GM19452 (cell line): Measurements from ENCODE around the gene VPS35L.

Experiments used
- ATAC-seq: cut with Tn5 transposase; IDR thresholded peaks from one replicate; pipeline ENCODE4 v1.9.1; 2021; ENCODE audit not compliant: unreplicated experiment

The VPS35L gene

DNA sequence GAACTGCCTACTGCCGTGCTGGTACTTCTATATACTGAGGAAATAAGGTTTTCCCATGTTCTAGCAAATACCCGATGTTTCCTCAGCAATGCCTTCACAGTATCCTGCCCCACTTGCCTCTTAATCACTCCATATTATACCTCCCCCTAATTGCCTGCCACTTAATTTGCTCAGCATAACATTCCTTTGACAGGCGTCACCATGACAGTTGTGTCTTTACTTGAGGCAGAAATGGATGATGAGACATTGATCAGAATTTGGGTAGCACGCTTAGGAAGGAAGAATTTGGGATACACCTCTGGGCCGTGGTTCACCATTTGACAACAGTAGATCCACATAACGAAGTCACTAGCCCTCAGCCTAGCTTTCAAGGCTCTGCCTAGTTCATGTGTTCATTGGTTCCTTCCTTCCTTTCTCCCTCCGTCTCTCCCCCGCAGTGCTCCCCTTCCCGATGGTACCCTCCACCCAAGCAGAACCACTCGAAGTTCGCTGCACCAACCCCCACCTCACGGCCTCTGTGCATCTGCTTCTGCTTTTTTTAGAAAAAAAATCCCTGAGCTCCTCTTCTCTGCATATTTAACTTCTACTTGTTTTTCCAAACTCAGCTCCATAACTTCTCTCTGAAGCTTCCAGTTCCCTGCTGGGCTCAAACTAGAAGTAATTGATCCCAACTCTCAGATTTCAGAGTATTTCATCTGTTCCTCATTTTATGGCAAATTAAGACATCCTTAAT, 182.0 kb downstream of the VPS35L start:
- no peak for ATAC-seq

DNA sequence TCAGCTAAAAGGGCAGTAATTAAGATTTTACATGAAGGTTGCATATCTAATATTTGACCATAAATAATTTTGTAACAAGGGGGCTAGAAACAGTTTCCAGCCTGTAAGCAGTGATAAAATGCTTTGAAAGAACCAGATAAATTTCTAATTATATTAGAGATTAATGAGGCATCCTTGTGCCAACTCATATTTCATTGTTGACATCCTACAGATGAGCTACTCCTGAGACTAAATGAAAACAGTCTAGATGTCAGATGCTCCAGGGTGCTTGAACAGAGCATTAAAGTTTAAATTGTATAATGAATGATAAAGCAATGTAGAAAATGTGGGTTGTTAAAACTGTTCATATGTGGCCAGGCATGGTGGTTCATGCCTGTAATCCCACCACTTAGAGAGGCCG, 185.9 kb downstream of the VPS35L start:
- ATAC-seq = no peak

DNA sequence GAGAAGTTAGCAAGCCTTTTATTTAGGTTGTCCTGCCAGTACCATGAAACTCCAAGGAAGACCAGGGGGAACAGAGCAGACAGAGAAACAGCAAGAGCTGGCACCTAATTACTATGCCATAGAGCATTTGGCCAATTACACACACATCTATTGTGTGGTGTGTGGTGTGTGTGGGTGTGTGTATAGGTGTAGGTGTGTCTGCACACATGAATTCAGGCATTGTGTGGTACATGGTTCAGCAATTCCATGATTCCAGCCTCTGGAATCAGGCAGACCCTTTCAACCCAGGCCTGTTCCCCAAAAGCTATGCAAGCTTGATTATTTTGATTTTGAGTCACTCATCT, 188.3 kb downstream of the VPS35L start:
- no peak for ATAC-seq

DNA sequence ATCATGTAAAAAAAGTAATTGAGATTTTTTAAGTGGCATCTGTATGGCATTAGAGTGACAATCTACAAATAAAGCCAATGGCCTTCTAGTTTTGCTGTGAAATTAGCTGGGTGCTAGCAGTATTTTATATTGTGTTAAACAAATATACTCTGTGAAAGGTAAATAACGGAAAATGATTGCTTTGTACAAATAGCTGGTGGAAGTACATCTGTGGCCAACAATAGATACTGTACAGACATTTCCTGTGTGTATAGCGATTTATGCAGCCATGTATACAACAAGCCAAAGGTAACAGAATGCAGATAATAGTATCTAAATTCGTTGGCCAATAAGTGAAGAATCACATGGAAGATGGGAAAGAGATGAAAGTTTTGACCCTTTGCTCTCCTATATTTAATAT, 189.2 kb downstream of the VPS35L start:
- ATAC-seq = no peak

DNA sequence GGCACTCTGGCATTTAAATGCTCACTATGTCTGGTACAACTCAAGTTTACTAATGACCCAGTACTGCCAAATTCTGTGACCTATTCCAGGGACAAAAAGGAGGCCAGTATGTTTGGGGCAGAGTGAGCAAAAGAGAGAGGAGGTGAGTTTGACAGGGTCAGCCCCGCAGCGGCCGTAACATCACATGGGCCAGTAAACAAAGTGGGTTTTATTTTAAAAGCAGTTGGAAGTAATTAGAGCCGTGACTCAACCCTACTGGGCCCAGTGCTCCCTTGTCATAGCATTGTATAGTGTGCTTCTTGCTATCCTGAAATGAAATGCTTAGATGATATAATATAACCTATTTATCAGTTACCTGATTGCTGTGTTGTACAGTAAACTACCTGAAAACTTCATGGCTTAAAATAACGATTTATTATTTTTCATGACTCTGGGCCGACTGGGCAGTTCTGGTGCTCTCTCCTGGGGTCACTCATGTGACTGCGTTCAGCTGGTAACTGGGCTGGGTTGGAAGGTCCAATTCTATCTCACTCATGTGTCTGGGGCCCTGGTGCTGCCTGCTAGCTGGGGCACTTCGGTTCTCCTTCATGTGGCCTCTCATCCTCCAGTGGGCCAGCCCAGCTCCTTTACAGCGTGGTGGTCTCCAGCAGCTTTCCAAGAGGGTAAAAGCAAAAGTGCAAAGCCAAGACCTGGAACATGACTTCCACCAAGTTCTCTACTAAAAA, 189.9 kb downstream of the VPS35L start:
- no peak for ATAC-seq

DNA sequence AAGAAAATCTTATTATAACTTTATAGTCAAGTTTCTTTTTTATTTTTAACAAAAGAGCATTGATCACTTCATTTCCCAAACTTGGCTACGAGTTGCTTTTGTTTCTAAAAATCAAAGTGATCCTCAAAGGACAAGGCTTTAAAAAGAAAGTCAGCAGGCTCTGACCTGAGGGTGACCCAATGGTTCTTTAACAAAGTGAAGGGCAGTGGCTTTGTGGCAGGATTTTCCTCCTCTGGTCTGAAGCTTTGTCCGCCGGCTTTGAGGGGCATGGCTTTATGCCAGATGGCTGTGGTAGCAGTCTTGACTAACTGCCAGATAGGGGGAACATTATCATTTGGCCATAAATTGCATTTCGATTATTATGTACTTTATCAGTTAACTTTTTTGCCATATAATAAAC, 191.1 kb downstream of the VPS35L start:
- no peak for ATAC-seq

DNA sequence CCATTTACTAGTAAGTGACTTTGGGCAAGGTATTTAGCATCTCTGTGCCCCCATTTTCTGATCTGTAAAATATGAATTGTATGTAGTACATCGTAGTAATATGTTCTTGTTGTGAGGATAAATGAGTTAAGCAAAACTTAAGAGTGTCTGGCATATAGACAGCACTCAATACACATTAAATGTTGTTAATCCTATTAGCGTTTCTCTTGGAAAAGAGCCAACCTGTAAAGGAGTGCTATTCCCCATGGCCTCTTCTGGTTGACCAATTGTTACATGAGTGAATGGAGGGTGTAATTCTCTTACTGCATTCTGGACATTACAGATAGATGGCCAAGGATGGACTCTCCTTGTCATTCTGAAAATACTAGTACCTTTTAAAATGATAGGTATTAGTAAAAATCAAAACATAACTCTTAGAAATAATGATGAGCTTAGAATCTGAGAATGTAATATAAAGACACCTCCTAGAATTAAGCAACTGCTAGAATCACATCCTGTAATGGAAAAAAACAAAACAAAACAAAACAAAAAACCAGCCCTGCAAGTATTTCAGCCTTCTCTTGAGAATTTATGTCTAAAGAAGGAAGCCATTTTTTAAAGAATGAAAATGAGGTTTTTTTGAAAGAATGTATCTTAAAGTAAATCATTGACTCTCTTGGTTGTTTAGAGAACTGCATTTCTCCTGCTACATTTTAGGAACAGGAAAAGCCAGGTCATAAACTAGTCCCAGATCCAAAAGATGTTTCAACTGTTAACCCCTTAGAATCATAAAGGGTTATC, 193.1 kb downstream of the VPS35L start:
- no peak for ATAC-seq

DNA sequence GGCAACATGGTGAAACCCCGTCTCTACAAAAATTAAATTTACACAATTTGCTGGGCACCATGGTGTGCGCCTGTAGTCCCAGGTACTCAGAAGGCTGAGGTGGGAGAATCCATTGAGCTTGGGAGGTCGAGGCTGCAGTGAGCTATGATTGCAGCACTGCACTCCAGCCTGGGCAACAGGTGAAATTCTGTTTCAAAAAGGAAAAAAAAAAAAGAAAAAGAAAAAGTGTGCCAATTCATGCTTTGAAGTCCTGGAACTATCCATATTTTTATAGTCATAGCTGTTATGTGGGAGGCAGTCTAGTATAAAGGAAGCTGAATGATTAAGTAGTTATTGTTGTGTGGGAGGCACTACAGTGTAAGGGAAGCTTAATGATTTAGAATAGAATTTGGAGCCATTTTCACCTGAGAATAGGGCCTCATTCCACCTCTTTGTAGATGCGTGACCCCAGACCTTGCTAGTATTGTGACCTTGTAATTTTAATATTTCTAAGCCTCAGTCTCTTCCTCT, 194.1 kb downstream of the VPS35L start:
- ATAC-seq = no peak
